ENCODE results near the gene DOCK6.

The DOCK6 gene

GRCh38 chr19:11295665-11296245 lies 33.4 kb upstream of the DOCK6 start, which contains the start of gene TSPAN16:
TSS of gene TSPAN16 (plus strand) at chr19:11296160. CDS start at chr19:11296298, 138 bp downstream.
- no peak for TF ChIP-seq CTCF (IDR thresholded peaks at IDR 0.05)

GRCh38 chr19:11295180-11295579 lies 32.9 kb upstream of the DOCK6 start:
- no peak for TF ChIP-seq CTCF (IDR thresholded peaks at IDR 0.05)

GRCh38 chr19:11293433-11294389 lies 31.4 kb upstream of the DOCK6 start:
- peak; percentile 97 for TF ChIP-seq CTCF (IDR thresholded peaks at IDR 0.05)

GRCh38 chr19:11291991-11292390 lies 29.7 kb upstream of the DOCK6 start:
- no peak for TF ChIP-seq CTCF (IDR thresholded peaks at IDR 0.05)

- TF ChIP-seq CTCF (IDR thresholded peaks at IDR 0.05): no peak
Observed at GRCh38 chr19:11291415-11291814, 29.1 kb upstream of the DOCK6 start.

- TF ChIP-seq CTCF (IDR thresholded peaks at IDR 0.05): no peak
Observed at GRCh38 chr19:11290256-11290655, 27.9 kb upstream of the DOCK6 start.

- peak; percentile 44 for TF ChIP-seq CTCF (IDR thresholded peaks at IDR 0.05)
Observed at GRCh38 chr19:11288349-11288748, 26.0 kb upstream of the DOCK6 start.

Measured in LNCAP (cell line).